Vagina (tissue), 2 donors: ENCODE data around the gene ERMAP. TPM values are rescaled to one million over a fixed set of nuclear protein-coding genes. Genes with fewer than 3 reads are reported as not detected.
"Not testable (repeated sequence)": the region's sequence is repeated elsewhere in the genome, so short reads cannot be mapped to it uniquely, and the experiment has no call there.

Source experiments
- DNase-seq, 2 donors: peaks; one replicate each; pipeline ENCODE4 v3.0.0-alpha.2; 2017; ENCODE audit errors: extremely low spot score in 2 of 2
- H3K27ac ChIP-seq: fragments of 200-600 bp; sonication (generic); one replicate; pipeline ENCODE4 v1.5.1; 2019
- H3K27me3 ChIP-seq: fragments of 200-600 bp; sonication (generic); one replicate; pipeline ENCODE4 v1.5.1; 2019
- H3K36me3 ChIP-seq, 2 donors: fragments of 200-600 bp; sonication (generic); one replicate each; pipeline ENCODE4 v1.5.1; 2017 to 2019
- H3K4me1 ChIP-seq: fragments of 200-600 bp; sonication (generic); one replicate; pipeline ENCODE4 v1.5.1; 2019
- H3K4me3 ChIP-seq, 2 donors: fragments of 200-600 bp; sonication (generic); 1 replicate in 1 of 2; 2 replicates in 1 of 2; pipeline ENCODE4 v1.5.1; 2016 to 2019
- H3K9me3 ChIP-seq: fragments of 200-600 bp; sonication (generic); one replicate; pipeline ENCODE4 v1.5.1; 2019
- CTCF ChIP-seq, 3 experiments: fragments of 450-650 bp in 2 of 3; fragments of 200-600 bp in 1 of 3; sonication (generic) in 1 of 3; IDR thresholded peaks; one replicate each; pipeline ENCODE4 v1.5.1; 2017 to 2019; ENCODE audit warnings: antibody characterized with exemption in 3 of 3, mild to moderate bottlenecking in 2 of 3, moderate library complexity in 2 of 3
- POLR2A ChIP-seq, 2 donors: fragments of 450-650 bp; IDR thresholded peaks; one replicate each; pipeline ENCODE4 v1.6.1; 2017; ENCODE audit warnings: antibody characterized with exemption in 2 of 2, mild to moderate bottlenecking in 2 of 2, moderate library complexity in 2 of 2
- POLR2AphosphoS5 ChIP-seq, 2 donors: sonication (generic); formaldehyde crosslinking; IDR thresholded peaks; one replicate each; pipeline ENCODE4 v1.9.0; 2017; ENCODE audit warnings: antibody characterized with exemption in 2 of 2, mild to moderate bottlenecking in 2 of 2, low read depth in 1 of 2; ENCODE audit not compliant: insufficient read depth in 1 of 2
- intact Hi-C: fragments of 100-400 bp; cut with DNase I; formaldehyde crosslinking; loops from one replicate; pipeline ENCODE4 v1.15.1; 2023
- total RNA-seq: library from RNA; depleted of rRNA; stranded (reverse); fragments of >200 nt; gene quantifications from one replicate; pipeline ENCODE4 v1.2.3, GENCODE V29; 2016

The ERMAP gene
- total RNA-seq, 1 donor from 2014 or later: 9.3 TPM

- Histone ChIP-seq H3K4me3 (no peak overlapping the region), H3K27me3 (no peaks in the 10 kb centered on the region), H3K4me1 (no peaks in the 10 kb centered on the region), H3K27ac (no peak overlapping the region), H3K9me3 (no peaks in the 10 kb centered on the region), H3K36me3 (peaks cover 0 to 4% of the 10 kb centered on the region in 2 donors)
- no peak for TF ChIP-seq CTCF (IDR thresholded peaks at IDR 0.05)
- TF ChIP-seq POLR2A (IDR thresholded peaks at IDR 0.05): no peak
- TF ChIP-seq POLR2AphosphoS5 (IDR thresholded peaks at IDR 0.05; ENCODE audit: insufficient read depth in 1 of 2, low read depth in 1 of 2): no peak
- intact Hi-C loops: no loop called here
- no peak for DNase-seq
Observed at GRCh38 chr1:42806593-42806992, 10.3 kb upstream of the ERMAP start.

- Histone ChIP-seq H3K4me3 (no peak overlapping the region), H3K27me3 (no peaks in the 10 kb centered on the region), H3K9me3 (no peaks in the 10 kb centered on the region), H3K27ac (no peak overlapping the region), H3K4me1 (no peaks in the 10 kb centered on the region), H3K36me3 (peaks cover 0 to 4% of the 10 kb centered on the region in 2 donors)
- intact Hi-C loops: no loop called here
- TF ChIP-seq POLR2AphosphoS5 (IDR thresholded peaks at IDR 0.05; ENCODE audit: insufficient read depth in 1 of 2, low read depth in 1 of 2) (no peak), CTCF (IDR thresholded peaks at IDR 0.05) (no peak), POLR2A (IDR thresholded peaks at IDR 0.05) (no peak)
- DNase-seq: no peak
Observed at GRCh38 chr1:42807056-42807668, 9.8 kb upstream of the ERMAP start.

GRCh38 chr1:42814815-42815214 lies 2.1 kb upstream of the ERMAP start:
- H3K27ac ChIP-seq, H3K27me3 ChIP-seq, intact Hi-C loops, DNase-seq, H3K9me3 ChIP-seq, H3K4me3 ChIP-seq, H3K36me3 ChIP-seq: not testable (repeated sequence)
- H3K4me1 ChIP-seq: peaks cover 27% of the 10 kb centered on the region

DNA sequence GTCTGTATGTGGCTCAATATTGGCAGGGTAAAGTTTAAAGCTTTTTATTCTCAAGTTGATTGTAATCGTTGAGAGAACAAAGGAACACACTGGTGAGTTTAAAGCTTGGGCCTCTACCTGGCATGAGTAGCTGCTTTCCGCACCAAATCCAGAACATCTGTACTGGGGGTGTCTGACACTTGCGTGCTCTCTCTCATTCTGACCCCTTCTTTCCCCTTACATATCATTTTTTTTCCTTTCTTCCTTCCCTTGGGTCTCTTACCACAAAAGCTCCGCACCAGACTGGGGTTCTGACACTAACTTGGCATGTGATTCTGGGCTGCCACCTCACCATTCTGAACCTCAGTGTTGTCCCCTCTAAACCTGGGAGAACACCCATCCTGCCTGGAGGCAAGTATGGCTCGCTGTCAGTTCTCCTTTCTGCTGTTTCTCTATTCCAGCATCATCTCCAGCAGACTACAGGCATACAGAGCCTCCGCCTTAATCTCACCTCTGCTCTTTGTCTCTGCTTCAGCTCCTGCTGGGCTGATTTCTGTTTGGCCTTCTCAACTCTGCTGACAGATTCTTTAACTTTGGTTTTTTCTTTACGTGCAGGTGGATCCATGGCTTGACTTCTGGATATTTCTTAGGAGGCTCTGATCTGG lies 859 bp upstream of the ERMAP start:
- Histone ChIP-seq H3K9me3 (no peaks in the 10 kb centered on the region), H3K4me1 (peaks cover 27% of the 10 kb centered on the region), H3K36me3 (peaks cover 0 to 6% of the 10 kb centered on the region in 2 donors), H3K27ac (peak overlapping the region; percentile 81), H3K27me3 (no peaks in the 10 kb centered on the region), H3K4me3 (peak overlapping the region; percentile 56 to 79)
- TF ChIP-seq POLR2A (IDR thresholded peaks at IDR 0.05) (no peak), CTCF (IDR thresholded peaks at IDR 0.05) (no peak), POLR2AphosphoS5 (IDR thresholded peaks at IDR 0.05; ENCODE audit: insufficient read depth in 1 of 2, low read depth in 1 of 2) (no peak)
- intact Hi-C loops: no loop called here
- DNase-seq: no peak

GRCh38 chr1:42817440-42817767 lies 482 bp downstream of the ERMAP start:
- intact Hi-C loops: no loop called here
- H3K36me3 ChIP-seq: peaks cover 0 to 6% of the 10 kb centered on the region in 2 donors
- no peak for DNase-seq
- TF ChIP-seq POLR2A (IDR thresholded peaks at IDR 0.05) (no peak), POLR2AphosphoS5 (IDR thresholded peaks at IDR 0.05; ENCODE audit: insufficient read depth in 1 of 2, low read depth in 1 of 2) (no peak), CTCF (IDR thresholded peaks at IDR 0.05) (no peak)
- H3K27me3 ChIP-seq: no peaks in the 10 kb centered on the region
- peak overlapping the region; percentile 56 to 79 for H3K4me3 ChIP-seq
- H3K9me3 ChIP-seq: no peaks in the 10 kb centered on the region
- H3K4me1 ChIP-seq: peaks cover 31% of the 10 kb centered on the region
- H3K27ac ChIP-seq: peak overlapping the region; percentile 81
